HG03060 (cell line): ENCODE measurements around the gene HEXA.

Experiments used
- ATAC-seq: cut with Tn5 transposase; IDR thresholded peaks from one replicate; pipeline ENCODE4 v1.9.1; 2021; ENCODE audit warnings: low read depth, moderate number of reproducible peaks; ENCODE audit not compliant: unreplicated experiment

The HEXA gene

DNA sequence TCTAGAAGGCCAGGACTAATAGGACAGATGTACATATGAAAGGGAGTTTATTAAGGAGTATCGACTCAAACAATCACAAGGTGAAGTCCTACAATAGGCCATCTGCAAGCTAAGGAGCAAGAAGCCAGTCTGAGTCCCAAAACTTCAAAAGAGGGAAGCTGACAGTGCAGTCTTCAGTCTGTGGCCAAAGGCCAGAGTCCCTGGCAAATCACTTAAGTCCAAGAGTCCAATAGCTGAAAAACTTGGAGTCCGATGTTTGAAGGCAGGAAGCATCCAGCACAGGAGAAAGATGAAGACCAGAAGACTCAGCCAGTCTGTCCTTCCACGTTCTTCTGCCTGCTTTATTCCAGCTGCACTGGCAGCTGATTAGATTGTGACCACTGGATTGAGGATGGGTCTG is 44.8 kb downstream of the HEXA start:
- no peak for ATAC-seq

DNA sequence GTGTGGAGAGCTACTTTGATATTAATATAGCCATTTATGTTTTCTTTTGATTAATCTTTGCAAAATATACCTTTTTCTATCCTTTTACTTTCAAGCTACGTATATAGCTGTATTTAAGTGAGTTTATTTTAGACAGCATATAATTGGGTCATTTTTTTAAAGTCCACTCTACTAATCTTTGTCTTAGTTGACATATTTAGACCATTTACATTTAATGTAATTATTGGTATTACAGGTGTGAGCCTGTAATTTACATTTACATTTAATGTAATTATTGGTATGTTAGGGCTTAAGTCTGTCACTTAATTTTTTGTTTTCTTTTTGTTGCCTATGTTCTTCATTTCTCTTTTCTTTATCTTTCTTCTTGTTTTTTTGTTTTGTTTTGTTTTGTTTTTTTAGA is 52.1 kb downstream of the HEXA start:
- no peak for ATAC-seq

DNA sequence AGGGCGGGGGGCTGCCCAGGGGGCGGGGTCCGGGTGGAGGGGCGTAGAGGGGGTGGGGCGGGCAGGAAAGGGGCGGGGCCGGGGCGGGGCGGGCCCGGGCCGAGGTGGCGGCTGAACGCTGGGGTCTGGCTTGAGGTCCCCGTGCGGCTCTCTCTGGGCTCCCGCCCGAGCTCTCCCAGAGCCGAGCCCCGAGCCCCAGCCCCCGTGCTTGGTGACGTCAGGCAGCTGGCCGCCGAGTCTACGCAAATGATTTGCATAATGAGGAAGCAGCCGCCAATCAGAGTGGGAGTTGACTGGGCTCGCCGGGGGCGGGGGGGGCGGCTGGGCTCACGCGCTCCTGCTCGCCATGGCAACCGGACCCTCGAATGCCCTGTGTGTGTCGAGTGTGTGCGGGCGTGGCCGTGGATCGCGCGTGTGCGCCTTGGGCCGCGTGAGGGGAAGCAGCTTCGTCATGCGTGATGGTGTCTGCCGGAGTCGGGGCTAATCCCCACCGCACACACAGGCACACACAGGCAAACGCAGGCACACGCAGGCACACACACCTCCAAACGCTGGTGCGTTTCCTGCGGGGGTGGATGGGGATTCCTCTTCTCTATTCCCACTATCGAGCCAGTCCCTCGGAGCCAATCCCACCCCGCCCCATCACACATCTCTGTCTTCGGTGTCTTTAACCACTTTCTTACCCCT is 55.7 kb downstream of the HEXA start, which contains the start of gene CELF6:
Gene CELF6 (minus strand): TSS at position 173 of the 687 bp plus-strand sequence. CDS start 283 bp downstream, outside the sequence.
- ATAC-seq = no peak

DNA sequence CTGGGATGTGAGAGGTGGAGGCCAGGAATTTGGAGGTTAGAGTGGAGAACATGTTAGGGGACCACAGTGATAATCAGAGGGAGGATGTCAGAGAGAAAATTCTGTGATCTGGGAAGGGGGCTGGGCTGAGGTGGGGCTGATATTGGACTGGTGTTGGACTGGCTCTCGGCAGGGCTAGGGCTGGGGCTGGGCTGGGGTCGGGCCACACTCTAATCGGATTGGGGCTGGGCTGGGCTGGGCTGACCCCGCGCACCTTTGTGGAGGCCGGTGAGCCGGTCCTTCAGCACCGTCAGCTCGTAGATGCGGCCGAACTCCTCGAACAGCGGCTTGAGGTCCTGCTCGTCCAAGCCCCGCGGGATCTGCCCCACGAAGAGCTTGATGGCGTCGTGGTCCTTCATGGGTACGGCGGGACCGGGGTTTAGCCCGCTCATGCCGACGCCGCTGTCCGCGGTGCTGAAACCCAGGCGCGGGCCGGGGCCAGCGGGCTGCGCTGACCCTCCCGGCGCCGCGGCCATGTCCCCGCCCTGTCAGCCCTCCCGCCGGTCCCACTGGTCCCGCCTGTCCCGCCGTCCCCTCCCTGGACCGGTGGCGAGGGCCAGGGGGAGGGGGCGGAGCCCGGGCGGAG is 56.3 kb downstream of the HEXA start:
- ATAC-seq = no peak

DNA sequence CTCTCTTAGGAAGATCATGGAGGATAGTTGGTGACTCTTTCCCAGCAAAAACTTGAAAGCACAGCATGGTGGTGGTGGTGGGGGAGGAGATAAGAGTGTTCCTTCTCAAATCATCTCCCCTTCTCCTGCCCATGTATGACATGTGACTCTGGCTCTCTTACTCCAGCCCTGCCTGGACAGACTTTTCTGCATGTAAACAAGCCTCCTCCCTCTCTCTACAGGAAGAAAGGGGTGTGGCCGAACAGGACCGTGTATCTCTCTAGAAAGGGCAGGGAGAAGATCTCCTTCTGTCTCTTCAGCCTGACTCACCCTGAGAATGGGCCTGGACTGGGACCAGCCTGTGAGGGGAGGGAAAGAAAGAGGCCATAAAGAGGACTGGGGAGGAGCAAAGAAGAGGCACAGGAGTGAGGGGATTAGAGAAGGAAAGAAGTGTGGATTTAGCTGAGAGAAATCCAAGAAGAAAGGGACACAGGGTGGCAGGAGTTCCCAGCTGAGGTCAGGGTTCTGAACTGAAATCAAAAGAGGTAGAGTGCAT is 57.3 kb downstream of the HEXA start:
- no peak for ATAC-seq

DNA sequence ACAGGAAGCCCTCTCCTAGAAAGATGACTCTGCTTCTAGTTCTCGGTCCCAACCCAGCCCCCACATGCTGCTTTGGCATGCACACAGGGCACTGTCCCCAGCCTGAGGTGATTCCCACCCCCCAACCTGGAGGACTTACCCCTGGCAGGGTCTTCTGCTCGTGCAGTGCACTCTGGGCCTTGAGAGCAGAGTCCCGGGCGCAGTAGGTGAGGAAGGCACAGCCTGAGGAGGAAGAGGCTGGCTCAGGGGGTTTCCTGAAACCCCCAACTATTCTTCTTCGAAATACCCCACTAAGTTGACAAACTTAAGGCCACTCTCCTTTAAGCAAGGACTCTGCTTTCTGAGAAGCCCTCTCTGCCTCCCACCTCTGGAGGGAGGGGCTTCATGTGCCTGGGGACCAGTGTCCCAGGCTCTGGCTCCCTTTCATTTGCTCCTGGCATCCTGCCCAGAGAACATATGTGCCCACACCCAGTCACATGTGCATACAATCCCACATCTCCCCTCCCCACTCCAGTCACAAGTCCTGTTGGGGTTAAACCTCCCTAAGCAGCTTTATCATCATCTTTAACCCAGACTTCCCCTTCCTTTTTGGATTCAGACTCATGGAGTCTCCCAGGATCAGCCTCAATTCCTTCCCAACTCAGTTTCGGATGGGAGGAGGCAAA is 60.0 kb downstream of the HEXA start:
- no peak for ATAC-seq

DNA sequence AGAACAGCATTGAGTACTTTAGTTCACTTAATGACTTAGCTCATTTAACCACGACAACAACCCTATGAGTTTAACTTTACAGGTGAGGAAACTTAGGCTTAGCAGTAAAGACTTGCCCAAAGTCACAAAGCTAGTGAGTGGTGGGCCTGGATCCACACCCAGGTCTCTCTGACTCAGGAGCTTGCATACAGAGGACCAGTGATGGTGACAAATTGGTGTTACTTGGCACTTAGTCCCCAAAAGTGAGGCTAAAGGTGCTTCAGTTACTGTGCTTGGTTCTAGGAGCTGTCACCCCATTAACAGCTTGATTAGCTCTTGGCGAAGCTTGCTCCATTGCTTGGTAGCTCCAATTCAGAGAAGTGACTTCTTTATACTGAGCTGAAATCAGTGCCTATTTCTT is 61.9 kb downstream of the HEXA start:
- no peak for ATAC-seq

DNA sequence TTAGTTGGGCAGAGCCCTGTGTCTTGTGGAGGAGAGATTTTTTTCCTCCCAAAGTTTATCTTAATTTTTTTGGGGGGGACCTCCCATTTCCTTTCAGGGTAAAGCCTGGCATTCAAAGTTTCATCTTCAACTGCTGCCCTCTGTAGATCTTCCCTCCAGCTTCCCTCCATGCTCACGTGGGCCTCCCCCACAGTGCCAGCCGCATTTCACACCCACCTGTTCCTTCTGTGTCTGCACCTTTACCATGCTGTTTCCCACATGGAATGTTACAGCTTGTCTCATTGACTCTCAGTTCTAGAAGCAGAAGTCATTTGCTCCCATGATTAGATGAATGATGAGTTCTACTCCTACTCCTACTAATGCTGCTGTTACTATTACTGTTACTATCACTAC is 62.4 kb downstream of the HEXA start:
- ATAC-seq = no peak

DNA sequence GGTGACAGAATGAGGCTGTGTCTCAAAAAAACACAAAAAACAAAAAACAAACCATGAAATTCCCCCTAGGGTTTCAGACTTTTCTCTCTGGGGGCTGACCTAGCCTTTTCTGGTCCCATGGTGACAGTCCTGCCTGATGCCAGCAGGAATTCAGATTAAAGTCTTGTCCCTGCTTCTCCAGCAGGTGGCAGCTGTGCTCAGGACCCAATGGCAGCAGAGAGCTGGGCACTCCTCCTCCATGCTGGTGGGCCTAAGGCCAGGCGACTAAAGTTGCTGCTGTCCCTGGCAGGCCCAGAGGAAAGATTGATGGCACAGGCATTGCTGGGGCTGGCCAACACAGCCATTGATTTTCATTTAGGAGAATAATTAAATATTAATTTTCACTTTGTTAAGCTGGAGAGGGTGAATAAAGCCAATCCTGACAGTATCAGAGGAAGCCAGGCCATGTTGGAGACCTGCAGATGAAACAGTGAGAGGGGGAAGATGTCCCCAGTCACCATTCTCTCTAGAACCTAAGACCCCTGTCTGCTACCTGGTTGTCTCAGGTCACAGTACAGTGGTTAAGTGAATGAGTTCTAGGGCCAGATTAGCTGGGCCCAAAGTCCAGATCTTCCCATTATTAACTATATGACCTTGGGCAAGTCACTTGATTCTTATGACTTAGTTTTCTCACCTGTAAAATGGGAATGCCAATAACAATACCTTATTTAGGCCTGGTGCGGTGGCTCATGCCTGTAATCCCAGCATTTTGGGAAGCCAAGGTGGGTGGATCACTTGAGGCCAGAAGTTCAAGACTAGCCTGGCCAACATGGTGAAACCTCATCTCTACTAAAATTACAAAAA is 63.0 kb downstream of the HEXA start:
- ATAC-seq = no peak

DNA sequence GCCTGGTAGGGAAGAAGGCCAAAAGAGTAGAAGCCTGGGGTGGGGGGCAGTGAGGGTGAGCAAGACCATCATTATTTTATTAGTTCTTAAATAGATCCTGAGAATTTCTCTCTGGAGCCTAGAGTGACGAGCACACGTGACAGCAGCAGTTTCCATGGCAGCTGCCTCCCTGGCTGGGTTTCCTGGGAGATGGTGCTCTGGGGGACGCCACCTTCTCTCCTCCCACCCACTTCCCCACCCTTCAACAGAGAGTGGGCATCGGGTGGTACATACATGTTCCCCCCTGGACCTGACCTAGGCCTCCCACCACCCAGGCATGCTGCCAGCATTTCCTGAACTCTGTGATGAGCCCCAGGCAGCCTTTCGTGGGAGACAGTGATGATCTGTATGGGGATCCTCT is 68.8 kb downstream of the HEXA start:
- no peak for ATAC-seq

DNA sequence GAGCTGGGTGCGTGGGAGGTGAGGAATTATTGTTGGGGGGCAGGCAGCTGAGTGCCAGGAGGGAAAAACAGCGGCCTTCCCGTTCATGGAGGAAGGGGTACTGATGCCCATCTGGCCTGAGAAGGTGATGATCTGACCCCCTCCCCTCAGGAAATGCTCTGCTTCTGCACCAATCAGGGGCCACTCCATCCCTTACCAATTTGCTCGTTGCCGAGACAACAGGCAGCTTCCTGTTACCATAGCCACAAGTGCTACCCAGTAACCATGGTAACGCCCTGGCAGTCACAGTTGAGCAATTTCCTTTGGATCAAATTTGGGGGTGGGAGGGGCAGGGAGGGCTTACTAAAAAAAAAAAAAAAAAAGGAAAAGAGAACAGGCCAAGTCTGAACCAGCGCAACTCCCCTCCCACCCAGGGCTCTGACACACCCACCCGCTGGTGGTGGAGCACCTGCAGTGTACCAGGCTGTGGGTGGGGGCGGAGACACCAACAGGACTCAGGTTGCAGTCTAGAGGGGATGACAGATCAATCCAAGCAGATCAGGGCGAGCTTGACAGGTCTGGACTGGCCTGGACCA is 69.5 kb downstream of the HEXA start:
- ATAC-seq = no peak

DNA sequence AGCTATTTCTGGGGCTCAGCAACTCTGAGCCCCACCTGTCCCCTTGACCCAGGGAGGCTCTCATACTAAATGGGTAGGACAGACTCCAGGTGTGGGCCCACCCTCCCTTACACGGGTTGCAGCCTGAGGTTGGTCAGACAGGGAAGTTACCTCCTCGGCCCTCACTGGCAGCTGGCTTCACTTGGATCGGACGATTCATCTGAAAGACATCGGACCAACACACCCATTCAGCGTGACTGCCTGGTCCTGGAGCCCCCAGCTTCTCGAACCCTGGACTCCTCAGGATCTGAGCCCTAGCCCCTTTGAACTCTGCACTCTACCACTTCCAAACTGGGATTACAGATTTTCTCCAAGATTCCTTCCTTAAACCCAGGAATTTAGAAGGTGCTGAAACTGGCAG is 71.2 kb downstream of the HEXA start:
- ATAC-seq = no peak

DNA sequence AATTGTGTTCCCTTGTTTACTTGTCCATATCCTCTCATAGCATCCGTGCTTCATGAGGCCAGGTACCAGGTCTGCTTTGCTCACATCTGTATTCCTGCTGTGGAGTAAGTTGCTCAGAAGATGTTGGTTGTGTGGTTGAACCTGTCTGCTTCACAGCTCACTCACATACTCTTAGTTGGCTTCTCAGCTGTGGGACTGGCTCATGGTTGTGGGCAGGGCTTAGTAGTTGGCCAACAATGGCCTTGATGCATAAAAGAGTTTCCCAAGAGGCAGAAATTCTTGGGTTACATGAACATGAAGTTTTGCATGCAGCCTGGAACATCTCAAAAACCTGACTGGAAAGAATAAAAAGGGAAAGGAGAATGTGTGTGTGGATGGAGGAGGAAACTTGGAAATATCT is 72.9 kb downstream of the HEXA start:
- no peak for ATAC-seq
